LHCN-M2 (cell line): ENCODE results near the gene GPR4. TPM values are rescaled to one million over a fixed set of nuclear protein-coding genes. Genes with fewer than 3 reads are reported as not detected.
"Not testable (repeated sequence)": the region's sequence is repeated elsewhere in the genome, so short reads cannot be mapped to it uniquely, and the experiment has no call there.

Experiments used
- DNase-seq: peaks from one replicate; pipeline ENCODE4 v3.0.0-alpha.2; 2012; ENCODE audit warnings: low read depth
- total RNA-seq: library from RNA; depleted of rRNA; stranded (reverse); fragments of >200 nt; gene quantifications from 2 replicates; pipeline ENCODE4 v1.2.3, GENCODE V29; 2014

Gene GPR4
- total RNA-seq, 1 experiment from 2014 or later = not detected

DNA sequence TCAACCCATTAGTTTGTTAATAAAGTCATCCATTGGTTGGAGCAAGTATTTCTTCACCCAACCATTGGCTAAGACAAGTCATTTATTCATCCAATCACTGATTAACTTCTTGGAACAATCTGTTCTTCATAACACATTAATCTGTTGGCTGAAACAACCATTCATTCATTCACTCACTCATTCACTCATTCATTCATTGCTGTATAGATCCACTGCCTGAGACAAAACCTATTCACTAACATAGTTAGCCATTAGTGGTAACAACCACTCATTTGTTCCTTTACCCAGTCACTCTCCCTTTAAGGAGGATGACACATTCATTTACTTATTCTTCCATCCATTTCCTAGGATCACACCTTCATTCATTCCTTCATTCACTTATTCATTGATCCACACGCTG is 22.0 kb upstream of the GPR4 start:
- no peak for DNase-seq

DNA sequence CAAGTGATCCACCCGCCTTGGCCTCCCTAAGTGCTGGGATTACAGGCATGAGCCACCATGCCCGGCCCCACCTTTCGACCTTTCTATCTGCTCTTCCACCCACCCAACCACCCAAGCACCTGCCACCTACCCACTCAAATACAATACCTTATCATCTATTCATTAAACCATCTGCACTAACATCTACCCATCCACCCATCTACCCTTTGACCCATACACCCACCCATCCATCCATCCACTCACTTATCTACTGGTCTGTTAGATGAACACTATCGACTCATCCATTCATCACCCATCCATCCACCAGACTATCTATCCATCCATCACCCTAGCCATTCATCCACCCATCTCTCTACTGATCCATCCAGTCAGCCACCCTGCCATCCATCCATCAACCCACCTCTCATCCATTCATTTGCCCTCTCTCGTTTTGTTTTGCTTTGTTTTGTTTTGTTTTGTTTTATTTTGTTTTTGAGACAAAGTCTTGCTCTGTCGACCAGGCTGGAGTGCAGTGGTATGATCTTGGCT is 20.0 kb upstream of the GPR4 start:
- DNase-seq = no peak

DNA sequence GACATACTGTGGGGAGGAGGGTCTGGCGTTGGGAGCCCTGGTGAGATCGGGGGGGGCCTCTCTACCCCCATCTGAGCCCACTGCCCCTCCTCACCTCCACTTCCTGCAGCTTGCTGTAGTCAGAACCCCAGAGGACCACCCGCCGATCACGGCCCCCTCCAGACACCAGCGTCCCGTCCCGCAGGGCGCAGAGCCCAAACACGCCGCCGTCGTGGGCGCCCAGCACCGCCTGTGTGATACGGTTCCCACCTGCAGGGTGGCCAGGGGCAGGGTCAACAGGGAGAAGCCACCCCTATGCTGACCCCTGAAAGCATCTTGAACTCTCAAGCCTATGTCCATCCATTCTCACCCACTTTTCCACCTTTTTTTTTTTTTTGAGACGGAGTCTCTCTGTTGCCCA is 19.4 kb upstream of the GPR4 start:
- DNase-seq = no peak

DNA sequence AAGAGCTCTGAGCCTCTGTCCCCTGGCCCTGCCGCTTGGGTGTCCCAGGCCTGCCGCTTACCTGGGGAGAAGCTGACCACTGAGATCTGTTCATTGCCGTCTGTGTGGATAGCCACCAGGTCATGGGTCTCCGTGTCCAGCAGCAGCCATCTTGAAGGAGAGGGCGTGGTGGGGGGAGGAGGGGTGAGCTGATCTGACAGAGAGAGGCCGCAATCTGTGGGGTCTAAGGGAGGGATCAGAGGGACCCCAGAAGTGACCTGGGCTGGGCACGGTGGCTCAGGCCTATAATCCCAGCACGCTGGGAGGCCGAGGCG is 14.6 kb upstream of the GPR4 start:
- no peak for DNase-seq

DNA sequence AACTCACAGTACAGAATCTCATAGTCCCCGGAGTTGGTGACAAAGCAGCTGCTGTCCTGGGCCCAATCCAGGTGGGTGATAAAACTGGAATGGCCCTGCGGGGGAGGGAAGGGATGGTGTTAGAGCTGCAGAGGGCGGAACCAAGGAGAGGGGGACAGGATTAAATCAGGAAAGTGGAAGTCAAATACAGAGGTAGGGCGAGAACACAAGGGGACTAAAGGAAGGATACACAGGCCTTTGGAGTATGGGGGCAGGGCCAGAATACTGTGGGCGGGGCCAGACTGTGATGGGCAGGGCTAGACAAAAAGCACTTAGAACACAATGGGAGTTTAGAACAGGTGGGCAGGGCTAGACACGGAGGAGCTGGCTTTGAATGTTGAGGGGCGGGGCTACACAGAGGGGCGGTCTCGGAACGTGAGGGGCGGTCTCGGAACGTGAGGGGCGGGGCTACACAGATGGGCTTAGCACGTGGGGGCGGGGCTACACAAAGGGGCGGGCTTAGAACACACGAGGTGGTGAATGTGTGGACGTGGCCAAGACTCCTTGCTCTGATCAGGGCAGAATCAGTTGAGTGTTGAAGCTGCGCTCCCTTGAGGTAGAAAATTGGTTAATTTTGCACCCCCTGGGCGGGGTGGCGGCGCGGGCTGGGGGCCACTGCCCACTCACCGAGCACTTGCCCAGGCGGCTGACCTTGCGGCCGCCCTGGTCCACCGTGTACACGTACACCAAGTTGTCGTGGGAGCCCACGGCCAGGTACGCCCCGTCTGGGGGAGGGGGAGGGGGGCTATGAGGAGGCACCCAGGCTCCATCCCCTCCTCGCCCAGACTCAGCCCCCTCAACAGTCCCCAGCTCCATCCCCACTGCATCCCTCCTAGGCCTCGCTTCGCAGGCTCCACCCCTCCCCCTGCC is 14.0 kb upstream of the GPR4 start:
- peak; percentile 82 for DNase-seq

DNA sequence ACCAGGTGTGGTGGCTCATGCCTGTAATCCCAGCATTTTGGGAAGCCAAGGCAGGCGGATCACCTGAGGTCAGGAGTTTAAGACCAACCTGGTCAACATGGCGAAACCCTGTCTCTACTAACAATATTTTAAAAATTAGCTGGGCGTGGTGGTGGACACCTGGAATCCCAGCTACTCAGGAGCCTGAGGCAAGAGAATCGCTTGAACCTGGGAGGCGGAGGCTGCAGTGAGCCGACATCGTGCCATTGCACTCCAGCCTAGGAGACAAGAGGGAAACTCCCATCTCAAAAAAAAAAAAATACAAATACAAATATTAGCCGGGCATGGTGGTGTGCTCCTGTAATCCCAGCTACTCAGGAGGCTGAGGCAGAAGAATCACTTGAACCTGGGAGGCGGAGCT is 13.0 kb upstream of the GPR4 start:
- DNase-seq = not testable (repeated sequence)

DNA sequence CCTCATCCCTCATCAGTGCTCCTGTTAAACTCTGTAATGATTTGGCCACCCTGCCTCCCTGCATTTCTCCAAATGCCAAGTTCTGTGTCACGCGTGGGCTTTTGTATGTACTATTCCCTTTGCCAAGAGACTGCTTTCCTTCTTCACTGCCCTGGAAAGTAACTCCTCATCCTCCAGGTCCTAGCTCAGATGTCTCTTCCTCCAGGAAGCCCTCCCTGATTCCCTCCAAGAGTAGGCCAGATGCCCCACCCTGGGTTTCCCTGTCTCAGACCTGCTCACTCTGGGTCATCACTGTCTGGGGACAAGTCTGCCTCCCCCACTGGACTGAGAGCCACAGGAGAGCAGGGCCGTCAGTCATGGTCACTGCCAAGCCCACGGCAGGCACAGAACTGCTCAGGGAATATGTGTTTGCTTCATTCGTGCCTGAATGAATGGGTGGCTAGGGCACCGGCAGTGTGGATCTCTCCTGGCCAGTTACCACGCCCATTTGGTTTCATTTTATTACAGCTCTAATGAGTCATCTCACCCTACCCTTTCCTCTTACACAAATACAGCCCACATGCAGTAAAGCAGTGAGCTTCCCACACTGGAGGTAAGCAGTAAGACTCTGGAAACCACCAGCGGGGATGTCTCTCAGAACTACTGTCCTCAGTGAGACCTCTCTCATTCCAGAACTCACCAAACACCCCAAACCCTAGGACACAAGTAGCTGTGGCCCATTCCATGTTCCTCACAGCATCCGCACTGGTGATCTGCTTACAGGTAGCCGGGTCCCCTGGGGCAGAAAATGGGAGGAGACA is 12.1 kb upstream of the GPR4 start:
- DNase-seq = peak; percentile 87

DNA sequence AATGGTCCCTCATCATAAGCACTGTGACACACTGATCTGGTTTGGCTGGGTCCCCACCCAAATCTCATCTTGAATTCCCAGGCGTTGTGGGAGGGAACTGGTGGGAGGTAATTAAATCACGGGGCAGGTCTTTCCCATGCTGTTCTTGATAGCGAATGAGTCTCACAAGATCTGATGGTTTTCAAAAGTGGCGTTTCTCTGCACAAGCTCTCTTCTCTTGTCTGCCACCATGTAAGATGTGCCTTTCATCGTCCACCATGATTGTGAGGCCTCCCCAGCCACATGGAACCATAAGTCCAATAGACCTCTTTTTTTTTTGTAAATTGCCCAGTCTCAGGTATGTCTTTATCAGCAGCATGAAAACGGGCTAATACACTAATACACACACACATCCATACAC is 6.9 kb upstream of the GPR4 start:
- no peak for DNase-seq

DNA sequence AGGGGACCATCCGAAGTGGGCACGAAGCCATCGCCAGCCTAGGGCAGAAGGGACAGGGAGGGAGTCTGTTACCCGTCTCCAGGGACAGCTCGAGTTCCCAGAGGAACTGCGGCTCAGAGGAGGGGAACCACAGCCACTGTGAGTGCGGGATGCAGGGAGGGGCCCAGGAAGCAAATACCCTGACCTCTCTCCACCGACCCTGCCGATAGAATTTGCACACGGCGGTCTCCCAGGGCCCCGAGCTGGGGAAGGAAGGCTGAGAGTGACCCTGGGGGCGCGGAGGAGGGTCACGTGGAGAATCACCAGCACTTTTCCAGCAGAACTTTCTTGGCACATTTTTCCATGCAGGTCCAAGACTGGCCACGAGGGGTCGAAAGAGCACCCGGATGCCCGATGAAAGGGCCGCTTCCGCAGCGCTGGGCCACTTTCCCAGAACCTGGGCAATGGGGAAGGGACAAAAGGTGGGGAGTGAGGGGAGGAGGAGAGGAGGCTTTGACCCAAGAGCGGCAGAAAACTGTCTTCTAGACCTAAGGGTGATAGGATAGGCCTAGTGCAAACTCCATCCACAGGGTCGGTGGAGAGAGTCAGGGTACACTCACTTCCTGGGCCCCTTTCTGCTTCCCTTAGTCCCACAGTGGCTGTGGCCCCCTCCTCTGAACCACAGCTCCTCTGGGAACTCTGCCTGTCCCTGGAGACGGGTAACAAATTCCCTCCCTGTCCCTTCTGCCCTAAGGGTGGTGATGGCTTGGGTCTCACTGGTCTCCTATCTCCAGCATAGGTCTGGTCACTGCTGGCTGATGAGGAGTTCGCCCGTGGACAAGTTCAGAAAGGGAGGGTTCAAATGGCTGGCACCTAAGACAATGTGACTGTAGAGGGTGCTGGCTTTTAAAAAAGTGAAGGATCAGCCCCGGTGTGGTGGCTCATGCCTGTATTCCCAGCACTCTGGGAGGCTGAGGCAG is 5.3 kb upstream of the GPR4 start:
- peak; percentile 65 for DNase-seq

DNA sequence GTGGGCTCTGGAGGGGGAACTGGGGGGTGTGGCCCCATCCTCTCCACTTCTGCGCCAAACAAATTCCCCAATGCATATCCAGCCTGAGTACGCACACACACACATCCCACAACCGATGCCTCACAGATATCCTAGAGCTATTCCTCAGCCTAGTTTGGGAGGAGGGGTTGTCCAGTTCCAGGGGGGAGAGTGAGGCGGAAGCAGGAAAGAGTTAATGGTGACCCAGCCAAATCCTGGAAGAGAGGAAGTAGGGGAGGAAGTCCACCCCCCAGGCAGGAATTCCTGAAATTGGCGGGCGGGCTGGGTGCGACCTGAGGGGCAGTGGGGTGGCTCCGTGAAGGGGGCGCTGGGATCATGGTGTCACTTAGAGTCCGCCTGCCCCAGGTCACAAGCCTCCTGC is 897 bp downstream of the GPR4 start:
- no peak for DNase-seq

DNA sequence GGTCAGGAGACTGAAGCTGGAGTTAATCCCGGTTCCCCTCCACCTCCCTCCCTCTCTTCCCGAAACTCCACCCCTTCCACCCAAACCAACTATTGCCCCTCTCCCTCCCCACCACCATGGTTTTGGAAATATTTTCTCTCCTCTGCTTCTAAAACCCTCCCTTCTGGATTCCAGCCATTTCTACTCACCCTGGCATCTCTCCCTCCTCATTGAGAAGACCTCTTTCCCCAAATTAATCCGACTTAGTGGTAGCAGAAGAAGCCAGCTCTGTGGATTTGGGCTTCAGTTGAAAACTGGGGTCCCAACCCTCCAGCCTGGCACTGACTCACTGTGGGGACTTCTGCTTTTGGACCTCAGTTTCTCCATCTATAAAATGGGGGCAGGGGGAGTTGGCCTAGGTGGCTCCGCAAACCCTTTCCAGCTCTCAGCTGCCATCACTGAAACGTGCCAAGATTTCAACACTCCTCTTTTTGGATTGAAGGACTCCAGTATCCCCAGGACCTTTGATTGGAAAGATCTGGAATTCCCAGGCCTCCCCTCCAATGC is 1.6 kb downstream of the GPR4 start:
- no peak for DNase-seq

DNA sequence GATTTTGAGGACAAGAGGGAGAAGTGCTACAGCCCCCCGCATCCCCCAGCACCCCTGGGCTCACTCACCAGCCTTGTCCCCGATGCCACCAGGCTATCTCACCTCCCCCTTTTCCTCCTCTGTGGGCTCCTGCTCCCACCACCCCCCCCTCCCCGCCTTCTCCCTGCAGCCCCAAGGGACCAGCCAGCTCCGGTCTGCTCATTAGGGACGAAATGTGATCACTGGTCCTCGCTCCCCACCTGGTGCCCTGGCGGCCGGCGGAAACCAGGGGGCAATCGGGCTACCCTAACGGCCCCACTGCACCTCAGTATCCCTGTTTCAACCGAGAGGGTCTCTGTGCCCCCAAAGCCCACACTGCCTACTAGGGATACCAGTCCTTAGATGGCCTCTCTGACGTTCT is 2.7 kb downstream of the GPR4 start:
- no peak for DNase-seq

DNA sequence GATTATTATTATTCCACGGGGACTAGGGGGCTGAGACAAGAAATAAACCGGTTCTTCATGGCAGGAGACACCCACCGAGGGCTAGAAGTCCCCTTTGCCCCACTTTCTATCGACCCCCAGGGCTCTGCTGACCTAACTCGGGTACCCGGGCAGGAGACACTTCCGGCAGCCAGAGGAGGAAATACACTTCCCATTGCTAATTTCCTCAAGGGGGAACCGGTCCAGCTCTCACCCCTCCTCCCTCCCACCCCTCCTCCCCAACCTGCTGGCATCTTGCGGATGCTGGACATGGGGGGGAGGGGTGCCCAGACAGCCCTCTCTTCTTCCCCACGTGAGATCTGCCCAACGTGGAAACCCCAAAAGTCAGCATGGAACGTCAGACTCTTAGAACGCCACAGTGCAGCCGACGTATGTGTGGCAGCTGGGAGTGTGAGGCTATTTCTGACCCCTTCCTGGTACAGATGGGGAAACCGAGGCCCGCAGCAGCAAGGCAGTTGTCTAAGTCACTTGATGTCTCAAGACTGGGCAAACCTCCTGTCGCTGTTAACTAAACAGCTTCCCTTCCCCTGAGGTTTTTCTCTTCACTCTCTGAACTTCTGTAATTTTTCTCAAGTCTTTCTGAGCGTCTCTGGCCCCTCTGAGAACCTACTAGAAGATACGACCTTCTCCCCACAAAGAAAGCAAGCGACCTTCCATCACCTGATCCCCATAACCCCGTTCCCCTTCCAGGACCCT is 3.6 kb downstream of the GPR4 start:
- no peak for DNase-seq

DNA sequence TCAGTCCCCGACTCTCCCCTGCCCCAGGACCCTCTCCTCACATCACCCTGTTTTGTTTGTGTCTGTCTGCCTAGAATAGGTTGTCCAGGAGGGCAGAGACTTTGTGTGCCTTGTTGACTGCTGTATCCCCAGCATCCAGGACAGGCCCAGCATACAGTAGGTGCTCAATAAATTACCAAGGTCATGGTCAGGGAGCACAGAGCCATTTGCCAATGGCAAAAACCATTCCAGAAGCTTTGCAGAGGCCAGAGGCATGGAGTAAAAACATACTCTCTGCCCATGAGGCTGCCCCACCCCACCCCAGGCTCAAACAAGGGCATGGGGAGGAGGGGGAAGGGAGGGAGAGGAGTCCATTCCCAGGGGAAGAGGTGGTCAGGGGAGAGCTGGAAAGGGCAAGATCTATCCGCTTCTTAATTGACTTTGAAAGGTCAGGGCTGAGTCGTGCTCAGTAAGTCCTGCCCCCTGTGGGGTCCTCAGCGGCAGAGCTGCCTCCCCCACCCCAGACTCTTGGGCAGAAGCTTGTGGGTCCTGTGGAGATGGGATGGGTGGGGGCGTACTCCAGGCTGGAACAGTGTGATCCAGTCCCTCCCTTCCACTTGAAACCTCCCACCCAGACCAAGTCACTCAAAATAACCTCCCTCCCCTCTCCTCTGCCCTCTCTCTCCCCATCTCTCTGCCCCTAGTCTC is 4.4 kb downstream of the GPR4 start:
- no peak for DNase-seq

DNA sequence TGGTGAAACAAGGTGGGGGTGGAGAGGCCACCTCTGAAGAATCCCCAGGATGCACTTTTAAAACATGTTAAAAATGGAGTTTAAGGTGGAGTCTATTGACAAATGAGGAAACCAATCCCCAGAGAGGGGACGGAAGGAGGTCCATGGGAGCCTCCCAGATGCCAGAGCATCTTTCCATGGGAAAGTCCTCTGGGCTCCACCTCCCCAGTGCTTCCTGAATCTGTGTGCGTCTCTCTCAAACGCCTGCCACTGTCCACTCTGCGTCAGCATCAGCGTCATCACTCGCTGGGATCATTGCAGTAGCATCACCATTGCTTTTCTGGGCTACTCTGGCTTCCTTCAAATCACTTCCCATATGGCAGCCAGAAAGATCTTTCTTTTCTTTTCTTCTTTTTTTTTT is 6.2 kb downstream of the GPR4 start:
- no peak for DNase-seq

DNA sequence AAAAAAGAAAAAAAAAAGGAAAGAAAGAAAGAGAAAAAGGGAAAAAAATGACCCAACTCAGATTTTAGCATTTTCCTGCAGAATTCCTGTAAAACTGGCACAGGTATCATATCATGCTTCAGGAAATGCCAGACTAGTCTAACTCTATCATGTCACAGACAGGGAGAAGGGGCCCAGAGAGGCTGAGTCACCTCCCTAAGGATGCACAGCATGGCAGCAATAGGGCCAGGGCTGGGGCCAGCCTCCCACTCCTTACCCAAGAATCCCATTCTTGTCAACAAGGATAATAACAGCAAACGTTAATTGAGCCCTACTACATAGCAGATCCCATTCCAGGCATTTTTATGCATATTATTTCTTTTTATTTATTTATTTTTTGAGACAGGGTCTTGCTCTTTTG is 8.5 kb downstream of the GPR4 start:
- DNase-seq = no peak

DNA sequence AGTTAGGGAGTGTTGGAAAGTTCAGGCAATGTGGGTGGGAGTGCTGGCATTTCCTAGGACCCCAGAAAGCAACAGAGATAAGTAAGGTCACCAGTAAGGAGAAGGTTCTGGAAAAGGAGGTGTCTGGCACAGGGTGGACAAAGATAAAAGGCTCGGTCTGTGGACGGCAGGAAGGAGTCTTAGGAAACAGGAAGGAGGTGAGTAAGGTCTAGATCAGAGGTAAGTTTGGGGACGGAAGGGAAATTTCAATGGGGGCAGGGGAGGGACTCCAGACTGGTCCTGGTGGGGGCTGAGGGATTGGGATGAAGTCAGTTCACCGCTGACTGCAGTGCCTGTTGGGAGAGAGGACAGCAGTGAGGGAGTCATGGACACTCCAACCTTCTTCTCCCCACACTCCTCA is 9.6 kb downstream of the GPR4 start:
- no peak for DNase-seq

DNA sequence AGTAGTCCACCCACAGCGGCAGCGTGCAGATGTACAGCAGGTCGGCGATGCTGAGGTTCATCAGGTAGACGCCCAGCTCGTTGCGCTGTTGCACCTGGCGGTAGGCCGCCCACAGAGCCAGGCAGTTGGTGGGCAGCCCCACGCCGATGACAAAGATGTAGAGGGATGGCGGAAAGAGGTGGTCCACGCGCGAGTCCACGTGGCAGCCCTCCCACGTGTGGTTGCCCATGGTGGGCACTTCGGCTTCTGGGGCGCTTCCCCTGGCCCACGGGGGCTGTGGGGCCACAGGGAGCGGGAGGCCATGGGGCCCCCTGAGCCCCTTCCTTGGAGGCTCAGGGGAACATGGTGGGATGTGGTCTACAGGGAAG is 10.4 kb downstream of the GPR4 start:
- no peak for DNase-seq

DNA sequence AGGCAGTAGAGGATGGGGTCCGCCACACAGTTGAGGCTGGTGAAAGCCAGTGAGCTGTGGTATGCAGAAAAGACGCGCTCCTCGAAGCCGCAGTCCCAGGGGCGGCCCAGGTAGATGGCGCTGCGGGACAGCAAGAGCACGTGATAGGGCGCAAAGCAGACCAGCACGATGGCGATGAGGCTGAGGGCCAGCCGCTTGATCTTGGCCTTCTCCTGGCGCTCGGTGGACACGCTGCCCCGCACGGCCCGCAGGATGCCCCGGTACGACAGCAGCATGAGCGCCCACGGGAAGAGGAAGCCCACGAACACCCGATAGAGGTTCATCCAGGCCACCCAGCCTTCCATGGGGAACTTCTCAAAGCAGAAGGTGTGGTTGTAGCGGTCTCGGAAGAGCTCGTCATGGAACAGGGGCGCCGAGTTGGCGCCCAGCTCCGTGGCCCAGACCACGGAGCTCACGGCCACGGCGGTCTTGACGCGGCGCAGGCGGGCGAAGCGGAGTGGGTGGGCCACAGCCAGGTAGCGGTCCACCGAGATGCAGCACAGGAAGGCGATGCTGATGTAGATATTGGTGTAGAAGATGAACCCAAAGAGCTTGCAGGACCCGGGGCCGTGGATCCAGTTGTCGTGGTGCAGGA is 10.9 kb downstream of the GPR4 start:
- DNase-seq = no peak
